Neural cell (in vitro differentiated cells): Measurements from ENCODE around the gene PRKCD. TPM values are rescaled to one million over a fixed set of nuclear protein-coding genes. Genes with fewer than 3 reads are reported as not detected.

Source experiments
- H2AFZ ChIP-seq: fragments of 200-600, 300-800 bp; sonication (generic), shearing (Covaris generic); 2 replicates; pipeline ENCODE4 v1.6.0; 2014; ENCODE audit warnings: low read depth, mild to moderate bottlenecking, antibody characterized with exemption, low read length, moderate library complexity
- H3F3A ChIP-seq: fragments of 200-600 bp; shearing (Covaris generic); 2 replicates; pipeline ENCODE4 v1.6.1; 2016; ENCODE audit warnings: mild to moderate bottlenecking, moderate library complexity, mixed read lengths, antibody characterized with exemption, low read length; ENCODE audit not compliant: insufficient read depth, poor library complexity, severe bottlenecking
- H3K27ac ChIP-seq: fragments of 200-600, 300-800 bp; sonication (generic), shearing (Covaris generic); 2 replicates; pipeline ENCODE4 v1.5.1; 2014; ENCODE audit warnings: mild to moderate bottlenecking, low read length, moderate library complexity
- H3K27me3 ChIP-seq: fragments of 300-800, 200-600 bp; sonication (generic), shearing (Covaris generic); 2 replicates; pipeline ENCODE4 v1.6.0; 2014; ENCODE audit warnings: mild to moderate bottlenecking, low read depth, low read length, moderate library complexity; ENCODE audit not compliant: insufficient read depth
- H3K36me3 ChIP-seq: fragments of 300-800, 200-600 bp; sonication (generic), shearing (Covaris generic); 2 replicates; pipeline ENCODE4 v1.5.1; 2014; ENCODE audit warnings: mild to moderate bottlenecking, antibody characterized with exemption, low read length, moderate library complexity; ENCODE audit not compliant: insufficient read depth
- H3K4me2 ChIP-seq: fragments of 300-800, 200-600 bp; sonication (generic), shearing (Covaris generic); 2 replicates; pipeline ENCODE4 v1.6.0; 2014; ENCODE audit warnings: mild to moderate bottlenecking, low read length
- H3K4me3 ChIP-seq: fragments of 300-800, 200-600 bp; sonication (generic), shearing (Covaris generic); 2 replicates; pipeline ENCODE4 v1.5.1; 2014; ENCODE audit warnings: mild to moderate bottlenecking, low read length, moderate library complexity
- H3K79me2 ChIP-seq: fragments of 200-600 bp; shearing (Covaris generic); replicated peaks from 2 replicates; pipeline ENCODE4 v1.6.0; 2014; ENCODE audit warnings: mild to moderate bottlenecking, low read length, moderate library complexity; ENCODE audit not compliant: insufficient read depth
- H3K9ac ChIP-seq: fragments of 300-800, 200-600 bp; sonication (generic), shearing (Covaris generic); 2 replicates; pipeline ENCODE4 v1.6.1; 2016; ENCODE audit warnings: mild to moderate bottlenecking, low read length, mixed read lengths
- H3K9me2 ChIP-seq: fragments of 200-600 bp; shearing (Covaris generic); 2 replicates; pipeline ENCODE4 v1.6.1; 2016; ENCODE audit warnings: mild to moderate bottlenecking, low read length, mixed read lengths; ENCODE audit not compliant: insufficient read depth
- H3K9me3 ChIP-seq: fragments of 200-600, 300-800 bp; sonication (generic), shearing (Covaris generic); 2 replicates; pipeline ENCODE4 v1.6.1; 2016; ENCODE audit warnings: mild to moderate bottlenecking, mixed run types, low read length, moderate library complexity, mixed read lengths
- H4K20me1 ChIP-seq: fragments of 200-600 bp; shearing (Covaris generic); 2 replicates; pipeline ENCODE4 v1.6.1; 2016; ENCODE audit warnings: mild to moderate bottlenecking, mixed run types; ENCODE audit not compliant: insufficient read depth
- CTCF ChIP-seq: fragments of 450-650 bp; IDR thresholded peaks from 2 replicates; pipeline ENCODE4 v1.5.1; 2014; ENCODE audit warnings: antibody characterized with exemption, mild to moderate bottlenecking, moderate library complexity; ENCODE audit not compliant: poor library complexity, severe bottlenecking
- EP300 ChIP-seq: fragments of 450-650 bp; conservative IDR thresholded peaks from 2 replicates; pipeline ENCODE4 v1.6.1; 2014; ENCODE audit warnings: antibody characterized with exemption, mild to moderate bottlenecking, moderate library complexity; ENCODE audit not compliant: poor library complexity, severe bottlenecking
- EZH2 ChIP-seq: fragments of 200-600, 300-800 bp; shearing (Covaris generic), sonication (generic); IDR thresholded peaks from 2 replicates; pipeline ENCODE4 v1.6.1; 2014; ENCODE audit warnings: antibody characterized with exemption, low read length, borderline replicate concordance, mild to moderate bottlenecking; ENCODE audit not compliant: insufficient read depth, poor library complexity, severe bottlenecking
- MXI1 ChIP-seq: fragments of 450-650 bp; conservative IDR thresholded peaks from 2 replicates; pipeline ENCODE4 v1.6.1; 2014; ENCODE audit warnings: antibody characterized with exemption, mild to moderate bottlenecking; ENCODE audit not compliant: poor library complexity, severe bottlenecking
- POLR2AphosphoS5 ChIP-seq: IDR thresholded peaks from 2 replicates; pipeline ENCODE4 v1.6.1; 2012
- RAD21 ChIP-seq: fragments of 450-650 bp; conservative IDR thresholded peaks from 2 replicates; pipeline ENCODE4 v1.6.1; 2014; ENCODE audit warnings: antibody characterized with exemption, mild to moderate bottlenecking, moderate library complexity
- REST ChIP-seq: IDR thresholded peaks from 2 replicates; pipeline ENCODE4 v1.6.1; 2012; ENCODE audit warnings: borderline replicate concordance
- SMC3 ChIP-seq: fragments of 450-650 bp; conservative IDR thresholded peaks from 2 replicates; pipeline ENCODE4 v1.6.1; 2014; ENCODE audit warnings: antibody characterized with exemption, mild to moderate bottlenecking, moderate library complexity; ENCODE audit not compliant: poor library complexity
- TAF1 ChIP-seq: IDR thresholded peaks from 2 replicates; pipeline ENCODE4 v1.6.1; 2012; ENCODE audit warnings: low read depth
- polyA plus RNA-seq: library from polyadenylated mRNA; depleted of rRNA; stranded (reverse); fragments of >200 nt; gene quantifications from 2 replicates; pipeline ENCODE4 v1.2.3, GENCODE V29; 2014

Gene PRKCD
- polyA plus RNA-seq, 1 donor from 2014 or later, result not detected

- no peak for TF ChIP-seq EZH2
- no peak for TF ChIP-seq REST
- TF ChIP-seq EP300, result no peak
- no peak for TF ChIP-seq SMC3
- no peak for TF ChIP-seq RAD21
- TF ChIP-seq POLR2AphosphoS5, result no peak
- no peak for TF ChIP-seq MXI1
- no peak for TF ChIP-seq TAF1
- TF ChIP-seq CTCF, result no peak
- no peaks in the 10 kb centered on the region for H3K9me2 ChIP-seq
- H2AFZ ChIP-seq, result no peak overlapping the region
- no peak overlapping the region for H3K27ac ChIP-seq
- H3K79me2 ChIP-seq, result no peaks in the 10 kb centered on the region
- H3K9ac ChIP-seq, result no peak overlapping the region
- H3K36me3 ChIP-seq, result no peaks in the 10 kb centered on the region
- no peaks in the 10 kb centered on the region for H3F3A ChIP-seq
- no peaks in the 10 kb centered on the region for H3K9me3 ChIP-seq
- H3K4me3 ChIP-seq, result no peak overlapping the region
- H4K20me1 ChIP-seq, result no peaks in the 10 kb centered on the region
- no peaks in the 10 kb centered on the region for H3K27me3 ChIP-seq
- H3K4me2 ChIP-seq, result no peak overlapping the region
Observed at GRCh38 chr3:53174346-53175250, 13.6 kb downstream of the PRKCD start.

GRCh38 chr3:53175613-53176540, 14.9 kb downstream of the PRKCD start:
- H3K27me3 ChIP-seq, result no peaks in the 10 kb centered on the region
- no peaks in the 10 kb centered on the region for H3K9me2 ChIP-seq
- H4K20me1 ChIP-seq, result no peaks in the 10 kb centered on the region
- H3K9me3 ChIP-seq, result no peaks in the 10 kb centered on the region
- no peak overlapping the region for H3K4me2 ChIP-seq
- H3K9ac ChIP-seq, result no peak overlapping the region
- H3K36me3 ChIP-seq, result no peaks in the 10 kb centered on the region
- no peaks in the 10 kb centered on the region for H3F3A ChIP-seq
- H2AFZ ChIP-seq, result no peak overlapping the region
- no peak overlapping the region for H3K4me3 ChIP-seq
- no peak overlapping the region for H3K27ac ChIP-seq
- TF ChIP-seq POLR2AphosphoS5 (no peak), RAD21 (no peak), CTCF (no peak), REST (no peak), SMC3 (no peak), TAF1 (no peak), MXI1 (no peak), EP300 (no peak), EZH2 (no peak)
- H3K79me2 ChIP-seq, result no peaks in the 10 kb centered on the region
